EL (cell line): ENCODE measurements around the gene ATXN2.
"Not testable (repeated sequence)": the region's sequence is repeated elsewhere in the genome, so short reads cannot be mapped to it uniquely, and the experiment has no call there.

ENCODE experiments used
- DNase-seq: peaks from one replicate; pipeline ENCODE4 v3.0.0-alpha.2; 2016

The ATXN2 gene

DNA sequence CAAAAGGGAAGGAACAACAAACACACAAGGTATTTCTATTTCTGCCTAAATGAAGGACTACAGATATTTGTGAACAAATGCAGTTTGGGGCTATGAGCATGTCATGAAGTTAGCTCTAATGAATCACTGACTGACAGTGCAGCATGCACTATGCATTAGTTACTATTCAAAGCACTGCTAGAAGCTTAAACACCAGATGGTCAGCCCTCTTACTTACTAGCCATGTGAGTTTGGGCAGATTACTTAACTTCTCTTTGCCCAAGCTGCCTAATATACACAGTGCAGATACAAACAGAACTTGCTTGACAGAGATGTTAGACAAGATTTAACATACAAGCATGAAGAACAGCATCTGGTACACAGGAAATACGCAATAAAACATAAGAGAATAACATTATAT lies 96.0 kb downstream of the ATXN2 start:
- DNase-seq: no peak

DNA sequence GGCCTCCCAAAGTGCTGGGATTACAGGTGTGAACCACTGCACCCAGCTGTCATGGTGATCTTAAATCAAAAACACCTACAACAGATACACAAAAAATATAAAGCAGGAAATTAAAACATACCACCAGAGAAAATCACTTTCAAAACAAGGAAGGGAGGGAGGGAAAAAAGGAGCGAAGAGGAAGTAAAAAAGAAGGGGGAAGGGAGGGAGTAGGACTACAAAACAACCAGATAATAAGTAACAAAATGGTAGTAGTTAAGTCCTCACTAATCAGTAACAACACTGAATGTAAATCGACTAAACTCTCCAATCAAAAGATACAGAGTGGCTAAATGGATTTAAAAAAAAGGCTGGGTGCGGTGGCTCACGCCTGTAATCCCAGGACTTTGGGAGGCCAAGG lies 104.4 kb downstream of the ATXN2 start:
- no peak for DNase-seq

GRCh38 chr12:111492979-111493378 lies 106.1 kb downstream of the ATXN2 start:
- peak; percentile 74 for DNase-seq

DNA sequence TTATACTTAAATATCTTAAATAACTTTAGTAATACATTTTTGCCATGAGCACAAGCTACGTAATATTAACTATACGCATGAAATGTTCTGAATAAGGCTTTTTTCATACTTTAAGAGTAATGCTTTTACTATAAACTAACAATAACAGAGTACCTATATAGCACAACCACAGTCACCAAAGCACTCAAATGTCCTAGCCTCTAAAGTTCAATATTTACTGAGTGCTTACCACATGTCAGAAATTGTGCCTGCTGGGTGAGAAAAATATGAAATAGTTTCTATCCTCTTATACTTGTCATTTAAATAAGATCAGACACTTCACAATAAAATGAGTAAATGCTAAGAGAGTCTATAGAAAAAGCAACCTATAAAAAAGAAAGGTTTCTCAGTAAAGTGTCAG lies 110.3 kb downstream of the ATXN2 start:
- no peak for DNase-seq

GRCh38 chr12:111488271-111488670 lies 110.8 kb downstream of the ATXN2 start:
- DNase-seq: no peak

- no peak for DNase-seq
Observed at GRCh38 chr12:111482462-111482861, 116.7 kb downstream of the ATXN2 start.

- no peak for DNase-seq
Observed at GRCh38 chr12:111471236-111471635, 127.9 kb downstream of the ATXN2 start.

DNA sequence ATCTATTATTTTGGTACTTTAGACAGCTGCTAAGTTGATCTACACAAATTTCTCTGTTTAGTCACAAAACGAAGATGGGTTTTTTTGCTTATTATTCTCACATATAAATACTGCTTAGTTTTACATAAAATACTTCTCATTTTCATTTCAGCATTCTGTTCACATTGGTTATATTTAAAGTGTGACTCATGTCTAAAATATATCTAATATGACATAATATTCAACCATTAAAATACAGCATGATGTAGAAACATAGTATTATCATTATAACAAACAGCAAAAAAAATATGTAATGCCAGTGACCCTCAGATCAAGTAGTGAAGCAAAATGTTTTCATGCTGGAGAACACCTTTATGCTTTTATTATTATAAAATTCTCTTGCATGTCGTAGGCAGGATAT lies 129.7 kb downstream of the ATXN2 start:
- peak; percentile 26 for DNase-seq

- DNase-seq: peak; percentile 45
Observed at GRCh38 chr12:111467857-111468241, 131.3 kb downstream of the ATXN2 start.

- no peak for DNase-seq
Observed at GRCh38 chr12:111467092-111467856, 131.8 kb downstream of the ATXN2 start.

DNA sequence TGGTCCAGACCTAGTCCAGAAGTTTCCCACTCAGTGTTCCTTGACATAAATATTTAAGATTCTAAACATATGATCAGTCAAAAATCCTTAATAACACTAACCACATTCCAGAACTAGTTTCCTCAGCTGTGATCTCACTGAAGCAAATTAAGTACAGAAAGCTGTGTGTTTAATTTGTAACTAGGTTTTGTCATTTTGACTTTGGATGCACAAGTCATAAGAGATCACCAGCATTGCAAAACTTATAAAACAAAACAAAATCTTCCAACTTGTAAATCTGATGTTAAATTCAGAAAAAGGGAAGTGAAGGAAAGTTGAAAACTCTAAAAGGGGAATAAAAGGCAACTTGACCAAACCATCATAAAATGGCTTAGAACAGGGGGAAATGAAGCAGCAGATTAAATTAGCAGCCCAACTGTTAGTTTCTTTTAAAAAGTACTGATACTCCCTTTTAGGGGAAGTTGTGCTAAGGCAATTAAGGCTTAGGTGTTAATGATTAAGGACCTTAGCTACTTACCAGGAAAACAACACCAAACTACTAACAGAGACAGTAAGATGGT lies 136.8 kb downstream of the ATXN2 start:
- peak; percentile 76 for DNase-seq

GRCh38 chr12:111460111-111460510 lies 139.0 kb downstream of the ATXN2 start:
- DNase-seq: not testable (repeated sequence)

DNA sequence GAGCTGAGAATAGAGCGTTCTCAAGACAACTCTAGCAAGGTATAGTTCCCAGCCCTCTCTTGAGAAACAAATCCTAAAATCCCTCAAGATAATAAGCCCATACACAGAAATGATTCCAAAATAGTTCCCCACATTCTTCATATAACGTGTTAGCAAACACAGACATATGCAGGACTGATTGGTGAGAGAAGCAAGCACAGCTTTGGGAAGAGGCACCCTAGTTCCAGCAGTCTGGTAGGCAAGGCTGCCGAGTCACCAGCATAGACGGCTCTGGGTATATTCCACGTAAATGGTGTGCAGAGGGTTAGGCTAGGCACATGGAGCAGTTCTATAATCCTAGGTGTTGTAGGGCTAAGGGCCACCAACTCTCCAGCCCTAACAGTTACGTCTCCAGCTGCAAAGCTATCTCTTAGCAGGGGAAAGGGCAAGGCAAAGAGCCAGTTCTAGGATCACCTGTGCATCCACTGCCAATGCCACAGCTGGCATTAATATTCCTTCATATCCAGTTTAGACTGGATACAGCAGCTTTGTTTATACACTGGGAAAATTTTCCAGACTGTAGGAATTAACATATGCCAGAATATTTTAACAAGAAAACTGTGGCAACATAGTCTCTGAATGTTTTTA lies 140.5 kb downstream of the ATXN2 start:
- no peak for DNase-seq

DNA sequence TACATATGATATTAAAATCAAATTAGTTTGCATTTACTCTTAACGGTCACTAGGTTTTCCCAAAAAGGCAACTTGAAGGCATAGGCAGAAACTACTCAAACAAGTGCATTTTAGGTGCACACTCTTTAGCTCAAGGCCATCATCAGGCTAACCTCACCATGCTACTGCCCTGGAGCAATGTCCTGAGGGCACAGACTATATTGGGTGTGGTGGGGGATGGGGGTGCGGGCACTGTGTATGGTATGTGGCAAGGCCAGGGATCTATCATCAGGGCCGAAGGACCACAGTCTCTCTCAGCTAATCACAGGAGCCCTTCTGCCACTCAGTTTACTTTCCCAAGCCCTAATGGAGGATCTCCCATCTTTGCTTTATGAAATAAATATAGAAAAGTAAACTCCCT lies 141.5 kb downstream of the ATXN2 start:
- DNase-seq: no peak

DNA sequence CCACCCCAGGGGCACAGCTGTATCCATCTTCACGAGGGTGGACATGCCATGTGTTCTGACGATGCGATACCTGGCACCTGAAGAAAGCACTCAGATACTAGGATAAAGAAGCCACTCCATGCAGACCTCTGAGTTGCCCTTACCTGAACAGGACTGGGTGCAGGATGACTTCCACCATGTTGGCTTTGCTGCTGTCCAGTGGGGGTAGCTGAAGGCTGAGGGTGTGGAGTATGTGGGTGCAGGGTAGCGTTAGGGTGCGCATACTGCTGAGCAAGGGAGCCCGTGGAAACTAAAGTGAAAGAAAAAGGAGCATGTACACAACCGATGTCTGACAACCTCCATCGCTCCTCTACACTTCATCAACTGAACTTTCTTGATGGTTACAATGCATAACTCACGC lies 142.0 kb downstream of the ATXN2 start:
- no peak for DNase-seq

- peak; percentile 86 for DNase-seq
Observed at GRCh38 chr12:111455448-111456320, 143.4 kb downstream of the ATXN2 start.

GRCh38 chr12:111454716-111455447 lies 144.2 kb downstream of the ATXN2 start:
- DNase-seq: no peak

- no peak for DNase-seq
Observed at GRCh38 chr12:111454311-111454710, 144.8 kb downstream of the ATXN2 start.

- DNase-seq: no peak
Observed at GRCh38 chr12:111453071-111453989, 145.8 kb downstream of the ATXN2 start.

GRCh38 chr12:111451649-111452129 lies 147.4 kb downstream of the ATXN2 start:
- peak; percentile 61 for DNase-seq

- DNase-seq: no peak
Observed at GRCh38 chr12:111451232-111451631, 147.9 kb downstream of the ATXN2 start.
